OCI-LY7 (cell line): ENCODE results near the gene CMSS1. TPM values are rescaled to one million over a fixed set of nuclear protein-coding genes. Genes with fewer than 3 reads are reported as not detected.

Experiments used
- BruUV-seq: library from RNA; stranded (reverse); fragments of 400-500 nt; replicated peaks from 2 replicates; lab custom pipeline; 2021; lab: Mats Ljungman, UMichigan
- CTCF ChIA-PET: fragments of 300-600 bp; sonication (Branson Sonifier 250); formaldehyde crosslinking; loops from one replicate; lab custom pipeline; 2022; ENCODE audit warnings: antibody characterized with exemption; ENCODE audit not compliant: unreplicated experiment; lab: Charles Lee
- POLR2A ChIA-PET: fragments of 300-600 bp; sonication (Branson Sonifier 250); formaldehyde crosslinking; loops from one replicate; lab custom pipeline; 2022; ENCODE audit warnings: antibody characterized with exemption; lab: Charles Lee
- DNase-seq: peaks from one replicate; pipeline ENCODE4 v3.0.0-alpha.2; 2015; ENCODE audit warnings: low spot score
- H2AFZ ChIP-seq: fragments of 200-600 bp; sonication (generic), shearing (Covaris generic); 2 replicates; pipeline ENCODE4 v1.6.1; 2014; ENCODE audit warnings: mild to moderate bottlenecking, antibody characterized with exemption, low read length, moderate library complexity
- H3K27ac ChIP-seq: fragments of 200-600 bp; sonication (generic); 2 replicates; pipeline ENCODE4 v1.5.1; 2014; ENCODE audit warnings: mixed run types, low read depth, mild to moderate bottlenecking, moderate library complexity, low read length, inconsistent platforms; ENCODE audit not compliant: poor library complexity, severe bottlenecking
- H3K36me3 ChIP-seq: fragments of 200-600 bp; sonication (generic); 2 replicates; pipeline ENCODE4 v1.6.1; 2014; ENCODE audit warnings: mild to moderate bottlenecking, antibody characterized with exemption, low read length, moderate library complexity, mixed read lengths; ENCODE audit not compliant: insufficient read depth
- H3K4me1 ChIP-seq: fragments of 200-600 bp; sonication (generic); 2 replicates; pipeline ENCODE4 v1.5.1; 2014; ENCODE audit warnings: mild to moderate bottlenecking, low read length; ENCODE audit not compliant: insufficient read depth, poor library complexity, severe bottlenecking
- H3K4me2 ChIP-seq: fragments of 200-600 bp; sonication (generic); 2 replicates; pipeline ENCODE4 v1.6.1; 2014; ENCODE audit warnings: mild to moderate bottlenecking, low read length
- H3K4me3 ChIP-seq: fragments of 200-600 bp; sonication (generic); 2 replicates; pipeline ENCODE4 v1.5.1; 2014; ENCODE audit warnings: mild to moderate bottlenecking, low read depth, low read length; ENCODE audit not compliant: poor library complexity, severe bottlenecking
- H3K79me2 ChIP-seq: fragments of 200-600 bp; sonication (generic); 2 replicates; pipeline ENCODE4 v1.6.1; 2016; ENCODE audit warnings: low read depth, mild to moderate bottlenecking, low read length, moderate library complexity, mixed read lengths; ENCODE audit not compliant: insufficient read depth
- H3K9me2 ChIP-seq: fragments of 200-600 bp; sonication (generic); 2 replicates; pipeline ENCODE4 v1.6.1; 2016; ENCODE audit warnings: mild to moderate bottlenecking, low read length, mixed read lengths; ENCODE audit not compliant: insufficient read depth
- H3K9me3 ChIP-seq: fragments of 200-600 bp; sonication (generic); 2 replicates; pipeline ENCODE4 v1.6.1; 2014; ENCODE audit warnings: mild to moderate bottlenecking, mixed run types, low read length, mixed read lengths
- H4K20me1 ChIP-seq: fragments of 200-600 bp; sonication (generic); 2 replicates; pipeline ENCODE4 v1.6.1; 2014; ENCODE audit warnings: mild to moderate bottlenecking, antibody characterized with exemption, low read length, moderate library complexity, mixed read lengths; ENCODE audit not compliant: insufficient read depth
- EZH2phosphoT487 ChIP-seq: fragments of 200-600 bp; sonication (generic); IDR thresholded peaks from 2 replicates; pipeline ENCODE4 v1.6.1; 2018; ENCODE audit warnings: low read depth, borderline replicate concordance, mild to moderate bottlenecking, mixed run types, antibody characterized with exemption, low read length, moderate library complexity, mixed read lengths
- intact Hi-C: fragments of 100-400 bp; cut with micrococcal nuclease; formaldehyde crosslinking; loops from one replicate; pipeline ENCODE4 v1.10.0; 2022; ENCODE audit not compliant: unreplicated experiment
- total RNA-seq, 2 experiments: library from RNA; depleted of rRNA in 1 of 2; stranded (reverse); fragments of >200 nt in 1 of 2; shearing (Covaris generic) in 1 of 2; gene quantifications; 2 replicates each; pipeline ENCODE4 v1.2.3, GENCODE V29; 2014 to 2022
- TF ChIP-seq, protein P1 (sequence below): fragments of 200-600 bp; sonication (generic); conservative IDR thresholded peaks from 2 replicates; pipeline ENCODE4 v1.5.1; 2014; ENCODE audit warnings: mild to moderate bottlenecking, antibody characterized with exemption, low read length, moderate library complexity, mixed read lengths

The CMSS1 gene
- total RNA-seq, 2 experiments from 2014 or later = 25.7 to 46.6 TPM

DNA sequence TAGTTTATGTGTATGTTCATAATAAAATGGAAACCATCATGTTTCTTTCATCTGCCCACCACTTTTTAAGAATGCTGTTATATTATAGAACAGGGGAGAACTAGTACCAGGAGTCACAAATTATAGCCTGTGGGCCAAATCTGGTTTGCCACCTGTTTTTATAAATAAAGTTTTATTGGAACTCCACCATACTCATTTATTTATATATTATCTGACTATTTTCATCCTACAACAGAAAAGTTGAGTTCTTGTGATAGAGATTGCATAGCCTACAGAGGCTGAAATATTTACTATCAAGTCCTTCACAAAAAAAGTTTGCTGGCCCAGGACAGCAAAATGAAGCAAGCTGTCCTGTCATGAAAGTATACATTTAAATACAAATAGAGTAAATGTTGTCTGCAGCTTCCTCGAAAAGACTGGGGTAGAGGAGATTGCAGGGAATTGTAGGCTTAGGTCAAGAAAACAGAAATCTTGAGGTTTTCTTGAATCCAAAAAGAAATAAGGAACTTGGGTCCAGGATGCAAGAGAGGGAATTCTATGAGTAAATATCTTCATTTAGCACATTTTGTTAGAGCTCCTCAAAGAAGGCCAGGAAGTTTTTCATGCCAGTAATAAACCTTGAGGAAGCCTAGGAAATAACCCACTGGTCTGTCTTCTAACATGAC lies 255.5 kb downstream of the CMSS1 start:
- H3K4me3 ChIP-seq = no peak overlapping the region
- no peaks in the 10 kb centered on the region for H3K36me3 ChIP-seq
- DNase-seq = no peak
- H3K27ac ChIP-seq = no peak overlapping the region
- BruUV-seq = no TSS peak
- CTCF ChIA-PET = interaction anchor here (1.1 kb wide), 1 partner anchor 181 kb away, joined by 3 read pairs; no protein-coding TSS in a partner anchor
- intact Hi-C loops = no loop called here
- no peak for TF ChIP-seq EZH2phosphoT487
- TF ChIP-seq, protein P1, sequence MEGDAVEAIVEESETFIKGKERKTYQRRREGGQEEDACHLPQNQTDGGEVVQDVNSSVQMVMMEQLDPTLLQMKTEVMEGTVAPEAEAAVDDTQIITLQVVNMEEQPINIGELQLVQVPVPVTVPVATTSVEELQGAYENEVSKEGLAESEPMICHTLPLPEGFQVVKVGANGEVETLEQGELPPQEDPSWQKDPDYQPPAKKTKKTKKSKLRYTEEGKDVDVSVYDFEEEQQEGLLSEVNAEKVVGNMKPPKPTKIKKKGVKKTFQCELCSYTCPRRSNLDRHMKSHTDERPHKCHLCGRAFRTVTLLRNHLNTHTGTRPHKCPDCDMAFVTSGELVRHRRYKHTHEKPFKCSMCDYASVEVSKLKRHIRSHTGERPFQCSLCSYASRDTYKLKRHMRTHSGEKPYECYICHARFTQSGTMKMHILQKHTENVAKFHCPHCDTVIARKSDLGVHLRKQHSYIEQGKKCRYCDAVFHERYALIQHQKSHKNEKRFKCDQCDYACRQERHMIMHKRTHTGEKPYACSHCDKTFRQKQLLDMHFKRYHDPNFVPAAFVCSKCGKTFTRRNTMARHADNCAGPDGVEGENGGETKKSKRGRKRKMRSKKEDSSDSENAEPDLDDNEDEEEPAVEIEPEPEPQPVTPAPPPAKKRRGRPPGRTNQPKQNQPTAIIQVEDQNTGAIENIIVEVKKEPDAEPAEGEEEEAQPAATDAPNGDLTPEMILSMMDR = no peak
- H4K20me1 ChIP-seq = 0 out of 2 replicates have a peak, but pooled peaks cover 4% of the 10 kb centered on the region
- no peak overlapping the region for H2AFZ ChIP-seq
- H3K79me2 ChIP-seq = no peaks in the 10 kb centered on the region
- H3K9me3 ChIP-seq = no peaks in the 10 kb centered on the region
- H3K4me1 ChIP-seq = peaks cover 9% of the 10 kb centered on the region
- peak overlapping the region; percentile 33; the same call in 1 of the 2 replicates for H3K4me2 ChIP-seq
- no peaks in the 10 kb centered on the region for H3K9me2 ChIP-seq
- POLR2A ChIA-PET = interaction anchor here (0.7 to 2.2 kb wide), 6 partner anchors 9 to 250 kb away, joined by 3 to 6 read pairs (median 4); no protein-coding TSS in a partner anchor

DNA sequence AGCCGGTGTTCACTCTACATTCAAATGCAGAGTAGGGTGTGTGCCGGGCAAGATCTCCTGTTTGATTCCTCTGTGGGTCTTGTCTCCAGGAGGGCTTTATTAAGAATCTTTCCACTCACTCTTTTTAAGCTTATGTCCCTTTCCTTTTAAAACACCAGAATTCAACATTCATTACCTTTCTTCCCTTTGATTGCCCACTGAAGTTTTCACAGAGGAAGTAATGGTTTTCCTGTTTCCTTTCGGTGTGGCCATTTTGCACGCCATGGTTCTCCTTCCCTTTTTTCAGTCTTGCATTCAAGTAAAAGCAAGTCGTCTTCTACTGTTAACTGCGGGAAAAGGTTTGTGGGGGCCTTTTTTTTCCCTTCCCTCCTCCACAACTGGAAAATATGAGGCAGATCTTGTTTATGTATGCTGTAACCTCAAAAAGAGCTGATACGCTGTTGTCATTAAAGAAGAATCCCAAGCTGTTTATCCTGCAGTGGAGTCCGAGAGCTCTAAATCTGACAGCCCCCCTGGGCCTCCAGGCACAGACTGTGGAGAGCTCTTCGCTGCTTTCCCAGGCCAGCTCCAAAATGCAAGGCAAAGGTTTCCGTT lies 256.1 kb downstream of the CMSS1 start:
- Histone ChIP-seq H3K4me2 (peak overlapping the region; percentile 33; the same call in 1 of the 2 replicates), H3K79me2 (no peaks in the 10 kb centered on the region), H2AFZ (no peak overlapping the region), H3K9me2 (no peaks in the 10 kb centered on the region), H3K4me1 (peaks cover 9% of the 10 kb centered on the region), H3K4me3 (no peak overlapping the region), H3K9me3 (no peaks in the 10 kb centered on the region), H3K36me3 (no peaks in the 10 kb centered on the region), H3K27ac (no peak overlapping the region), H4K20me1 (0 out of 2 replicates have a peak, but pooled peaks cover 4% of the 10 kb centered on the region)
- POLR2A ChIA-PET = interaction anchor here (0.7 to 2.2 kb wide), 10 partner anchors 8 to 1672 kb away, joined by 3 to 7 read pairs (median 4); no protein-coding TSS in a partner anchor
- TF ChIP-seq, protein P1 = no peak
- TF ChIP-seq EZH2phosphoT487 = no peak
- BruUV-seq = no TSS peak
- no peak for DNase-seq
- CTCF ChIA-PET = interaction anchor here (0.5 to 1.1 kb wide), 2 partner anchors 180 to 187 kb away, joined by 3 read pairs; no protein-coding TSS in a partner anchor
- intact Hi-C loops = no loop called here
